HG03159 (cell line): ENCODE measurements around the gene C1orf74.

Source experiments
- ATAC-seq: cut with Tn5 transposase; IDR thresholded peaks from one replicate; pipeline ENCODE4 v1.9.1; 2021; ENCODE audit warnings: mild to moderate bottlenecking, moderate library complexity; ENCODE audit not compliant: unreplicated experiment

C1orf74 gene

GRCh38 chr1:209784265-209785169 lies at the start of gene C1orf74:
Gene C1orf74 (minus strand): TSS chr1:209784559. CDS start chr1:209783634, 925 bp downstream.
- peak; percentile 99 for ATAC-seq

- ATAC-seq, result no peak
Measured at GRCh38 chr1:209831615-209832014, 47.3 kb upstream of the C1orf74 start.

- ATAC-seq, result no peak
Measured at GRCh38 chr1:209830722-209831121, 46.4 kb upstream of the C1orf74 start.

GRCh38 chr1:209829716-209830115 lies 45.4 kb upstream of the C1orf74 start:
- no peak for ATAC-seq

GRCh38 chr1:209827384-209828262 lies 43.3 kb upstream of the C1orf74 start, which contains the start of gene UTP25:
Gene UTP25 (plus strand): TSS chr1:209827972. CDS start chr1:209828064, 92 bp downstream.
- peak; percentile 89 for ATAC-seq

- ATAC-seq, result no peak
Measured at GRCh38 chr1:209825591-209826434, 41.5 kb upstream of the C1orf74 start.

GRCh38 chr1:209823143-209824041 lies 39.0 kb upstream of the C1orf74 start:
- peak; percentile 36 for ATAC-seq

GRCh38 chr1:209822706-209823105 lies 38.3 kb upstream of the C1orf74 start:
- ATAC-seq, result no peak

GRCh38 chr1:209820986-209821385 lies 36.6 kb upstream of the C1orf74 start:
- no peak for ATAC-seq

GRCh38 chr1:209819058-209819457 lies 34.7 kb upstream of the C1orf74 start:
- no peak for ATAC-seq

GRCh38 chr1:209817691-209818090 lies 33.3 kb upstream of the C1orf74 start:
- ATAC-seq, result no peak

GRCh38 chr1:209816923-209817322 lies 32.6 kb upstream of the C1orf74 start:
- no peak for ATAC-seq

GRCh38 chr1:209815931-209816341 lies 31.6 kb upstream of the C1orf74 start:
- ATAC-seq, result no peak

- no peak for ATAC-seq
Measured at GRCh38 chr1:209815490-209815889, 31.1 kb upstream of the C1orf74 start.

- no peak for ATAC-seq
Measured at GRCh38 chr1:209813902-209814301, 29.5 kb upstream of the C1orf74 start.

GRCh38 chr1:209810783-209811182 lies 26.4 kb upstream of the C1orf74 start:
- no peak for ATAC-seq

- no peak for ATAC-seq
Measured at GRCh38 chr1:209809611-209810010, 25.3 kb upstream of the C1orf74 start.

- ATAC-seq, result no peak
Measured at GRCh38 chr1:209808059-209808581, 23.8 kb upstream of the C1orf74 start.

- no peak for ATAC-seq
Measured at GRCh38 chr1:209807509-209807908, 23.1 kb upstream of the C1orf74 start.
